Stimulated activated CD4-positive, alpha-beta T cell treated with anti-CD3 and anti-CD28 coated beads, Interleukin-15, amount 100 ng/mL, for 48 hours (primary cell): Measurements from ENCODE around the gene SPAG9.

Source experiments
- DNase-seq, 2 donors: peaks; one replicate each; pipeline ENCODE4 v3.0.0-alpha.2; 2020; ENCODE audit warnings: low read depth in 2 of 2

SPAG9 gene

DNA sequence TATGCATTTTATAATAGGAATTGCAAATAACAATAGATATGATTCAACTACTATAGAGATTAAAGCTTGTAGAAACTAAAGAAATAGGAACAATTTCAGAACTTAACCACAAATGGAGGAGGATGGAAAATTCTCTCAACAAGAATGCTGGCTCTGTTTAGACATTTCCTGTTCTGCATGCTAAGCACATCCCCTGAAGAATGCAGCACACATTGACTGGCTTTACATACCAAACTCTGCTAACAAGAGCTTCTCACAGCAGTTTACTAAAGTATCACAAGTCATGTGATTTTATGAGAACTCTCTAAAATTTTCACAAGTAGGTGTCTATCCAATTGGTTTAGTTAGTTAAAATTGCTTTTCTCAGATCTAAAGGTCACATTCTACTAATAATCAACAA lies 85.2 kb downstream of the SPAG9 start:
- DNase-seq = no peak

DNA sequence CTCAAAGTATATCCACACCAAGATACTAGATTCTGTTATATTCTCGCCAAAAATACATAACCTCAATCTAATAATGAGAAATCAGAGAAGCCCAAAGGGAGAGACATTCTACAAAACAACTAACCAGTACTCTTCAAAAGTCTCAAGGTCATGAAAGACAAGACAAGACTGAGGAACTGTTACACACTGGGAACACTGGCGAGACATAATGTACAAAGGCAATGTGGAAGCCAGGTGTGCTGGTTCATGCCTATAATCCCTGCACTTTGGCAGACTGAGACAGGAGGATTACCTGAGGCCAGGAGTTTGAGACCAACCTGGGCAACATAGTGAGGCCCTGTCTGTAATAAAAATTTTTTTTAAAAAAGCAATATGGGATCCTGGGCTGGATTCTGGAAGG lies 85.9 kb downstream of the SPAG9 start:
- DNase-seq = no peak

DNA sequence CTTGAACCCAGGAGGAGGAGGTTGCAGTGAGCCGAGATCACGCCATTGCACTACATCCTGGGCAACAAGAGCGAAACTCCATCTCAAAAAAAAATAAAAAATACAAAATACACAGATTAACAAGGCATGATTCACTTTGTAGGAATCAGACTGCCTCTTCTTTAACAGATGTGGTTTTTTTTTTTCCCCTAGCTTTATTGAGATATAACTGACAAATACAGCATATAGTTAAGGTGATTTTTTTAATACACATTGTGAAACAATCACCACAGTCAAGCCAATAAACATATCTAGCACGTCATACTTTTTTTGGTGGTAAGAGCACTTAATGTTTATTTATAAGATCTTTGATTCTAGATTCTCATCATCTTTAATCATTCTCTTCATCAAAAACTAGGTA lies 87.8 kb downstream of the SPAG9 start:
- no peak for DNase-seq

DNA sequence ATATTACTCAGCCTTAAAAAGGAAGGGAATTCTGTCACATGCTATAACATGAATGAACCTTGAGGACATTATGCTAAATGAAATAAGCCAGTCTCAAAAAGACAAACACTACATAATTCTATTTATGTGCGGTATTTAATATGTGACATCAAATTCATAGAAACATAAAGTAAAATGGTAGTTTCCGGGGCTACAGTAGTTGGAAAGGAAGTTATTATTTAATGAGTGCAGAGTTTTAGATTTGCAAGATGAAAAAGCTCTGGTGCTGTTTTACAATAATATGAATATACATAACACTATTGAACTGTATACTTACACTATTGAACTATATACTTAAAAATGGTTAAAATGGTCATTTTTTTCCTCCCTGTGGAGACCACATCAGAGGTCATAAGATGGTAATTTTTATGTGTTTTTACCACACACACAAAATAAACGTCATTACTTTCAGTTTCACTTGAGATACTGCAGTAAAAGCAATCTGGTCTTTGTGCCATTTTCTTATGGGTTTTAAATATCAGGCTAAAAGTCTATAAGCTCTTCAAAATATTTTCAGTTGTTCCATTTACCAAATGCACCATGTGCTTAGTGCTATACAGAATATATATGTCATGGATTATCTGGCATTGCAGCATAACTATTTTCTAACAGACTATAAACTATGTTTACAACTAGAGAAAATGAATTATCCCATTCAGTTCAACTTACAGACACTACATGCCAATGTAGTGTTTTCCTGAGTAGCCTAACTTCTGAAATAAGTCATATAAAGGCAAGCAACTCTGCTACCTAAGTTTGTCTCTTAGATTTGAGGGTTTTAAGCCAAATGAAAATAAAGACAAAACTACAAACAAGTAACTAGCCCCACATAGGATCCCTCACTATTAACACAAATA lies 90.9 kb downstream of the SPAG9 start:
- no peak for DNase-seq

DNA sequence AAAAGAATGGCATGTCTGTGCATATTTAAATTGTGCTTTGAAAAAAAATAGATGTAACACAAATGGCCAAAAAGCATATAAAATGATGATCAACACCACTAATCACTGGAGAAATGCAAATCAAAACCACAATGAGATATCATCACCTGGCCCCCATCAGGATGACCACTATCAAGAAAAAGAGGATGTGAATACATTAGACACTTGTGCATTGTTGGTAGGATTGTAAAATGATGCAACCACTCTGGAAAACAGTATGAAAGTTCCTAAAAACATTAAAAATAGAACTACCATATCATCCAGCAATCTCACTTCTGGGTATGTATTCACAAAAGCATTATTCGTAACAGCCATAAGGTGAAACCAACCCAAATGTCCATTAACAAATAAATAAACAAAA lies 91.5 kb downstream of the SPAG9 start:
- DNase-seq = no peak

DNA sequence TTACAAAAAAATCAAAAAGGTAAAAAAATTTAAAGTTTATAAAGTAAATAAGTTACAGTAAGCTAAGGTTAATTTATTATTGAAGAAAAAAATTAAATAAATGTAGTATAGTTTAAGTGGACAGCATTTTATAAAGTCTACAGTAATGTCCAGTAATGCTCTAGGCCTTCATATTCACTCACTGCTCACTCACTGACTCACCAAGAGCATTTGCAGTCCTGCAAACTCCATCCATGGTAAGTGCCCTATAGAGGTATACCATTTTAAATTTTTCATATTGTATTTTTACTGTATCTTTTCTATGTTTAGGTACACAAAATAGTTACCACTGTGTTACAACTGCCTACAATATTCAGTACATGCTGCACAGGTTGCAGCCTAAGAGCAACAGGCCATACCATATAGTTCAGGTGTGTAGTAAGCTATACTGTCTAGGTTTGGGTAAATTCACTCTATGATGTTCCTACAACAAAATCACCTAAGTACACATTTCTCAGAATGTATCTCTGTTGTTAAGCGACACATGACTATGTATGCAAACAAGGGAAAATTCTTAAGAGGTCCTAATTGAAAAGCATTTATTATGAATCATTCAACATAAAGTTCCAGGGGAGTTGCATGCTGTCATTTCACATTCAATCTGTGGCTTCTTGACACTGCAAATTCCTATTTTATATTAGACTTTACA lies 92.3 kb downstream of the SPAG9 start:
- no peak for DNase-seq

DNA sequence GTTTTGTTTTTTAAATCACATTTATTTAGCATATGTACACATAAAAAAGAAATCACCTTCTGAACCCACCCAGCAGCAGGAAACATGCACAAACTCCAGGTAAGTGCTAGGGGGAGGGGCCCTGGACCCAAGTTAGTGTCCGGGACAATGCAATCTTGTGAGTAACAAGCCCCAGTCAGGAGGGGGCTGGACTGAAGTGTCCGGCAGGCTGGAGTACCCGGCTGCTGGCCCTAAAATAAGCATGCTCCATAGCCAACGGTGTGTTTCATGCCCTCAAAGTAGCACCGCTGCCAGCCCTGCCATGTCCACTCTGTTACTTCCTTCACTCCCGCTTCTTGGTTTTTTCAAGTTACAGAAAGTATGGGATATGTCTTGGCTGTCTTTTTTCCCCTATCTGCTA lies 102.1 kb downstream of the SPAG9 start:
- DNase-seq = no peak

DNA sequence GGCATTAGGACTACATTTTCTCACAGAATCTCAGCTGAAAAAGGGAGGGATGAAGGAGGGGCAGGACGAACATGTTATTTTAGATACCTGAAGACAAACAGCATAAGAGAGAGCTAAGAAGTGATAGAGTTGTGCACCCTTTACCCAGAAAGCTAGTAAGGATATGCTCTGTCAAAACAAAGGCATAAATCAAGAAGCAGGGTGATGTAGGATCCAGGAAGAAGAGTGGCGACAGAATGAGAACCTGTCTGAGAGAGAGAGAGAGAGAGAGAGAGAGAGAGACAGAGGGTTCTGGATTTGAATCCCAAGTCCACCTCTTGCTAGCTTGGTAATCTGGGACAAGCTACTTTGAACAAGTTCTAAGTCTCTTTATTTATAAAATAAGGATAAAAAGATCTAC lies 103.4 kb downstream of the SPAG9 start:
- DNase-seq = no peak

DNA sequence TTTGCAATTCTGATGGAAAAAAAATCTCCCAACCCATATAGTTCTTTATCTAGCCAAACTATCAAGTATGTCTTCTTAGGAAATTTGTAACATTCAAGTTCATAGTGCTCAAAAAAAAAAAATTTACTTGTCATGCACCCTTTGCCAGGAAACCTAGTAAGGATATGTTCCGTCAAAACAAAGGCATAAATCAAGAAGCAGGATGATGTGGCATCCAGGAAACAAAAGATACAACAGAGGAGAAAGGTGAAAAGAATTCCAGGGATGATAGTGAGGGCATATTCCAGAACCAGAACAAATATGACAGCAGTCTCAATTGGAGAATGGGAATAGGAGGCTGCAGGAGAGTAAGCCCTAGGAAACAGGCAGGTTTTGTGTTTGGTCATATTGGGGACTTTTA lies 104.6 kb downstream of the SPAG9 start:
- DNase-seq = no peak

DNA sequence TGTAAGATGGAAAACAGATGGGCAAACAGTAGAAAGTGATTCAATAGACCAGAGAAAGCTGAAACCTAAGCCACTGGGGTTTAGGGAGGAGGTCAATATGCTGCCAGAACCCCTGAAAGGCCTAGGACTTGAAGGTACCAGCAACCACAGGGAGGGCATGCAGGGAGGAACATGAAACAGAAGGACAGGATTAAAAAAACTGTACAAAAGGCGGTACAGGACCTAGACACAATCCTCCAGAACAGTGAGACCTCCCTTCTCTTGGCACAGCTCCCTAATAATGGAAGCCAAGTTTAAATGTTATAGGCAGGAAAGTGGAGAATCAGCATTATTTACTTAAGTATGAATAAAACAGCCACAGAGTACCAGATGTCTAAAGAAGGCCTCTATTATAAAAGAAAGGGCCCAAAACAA lies 105.5 kb downstream of the SPAG9 start:
- DNase-seq = no peak

DNA sequence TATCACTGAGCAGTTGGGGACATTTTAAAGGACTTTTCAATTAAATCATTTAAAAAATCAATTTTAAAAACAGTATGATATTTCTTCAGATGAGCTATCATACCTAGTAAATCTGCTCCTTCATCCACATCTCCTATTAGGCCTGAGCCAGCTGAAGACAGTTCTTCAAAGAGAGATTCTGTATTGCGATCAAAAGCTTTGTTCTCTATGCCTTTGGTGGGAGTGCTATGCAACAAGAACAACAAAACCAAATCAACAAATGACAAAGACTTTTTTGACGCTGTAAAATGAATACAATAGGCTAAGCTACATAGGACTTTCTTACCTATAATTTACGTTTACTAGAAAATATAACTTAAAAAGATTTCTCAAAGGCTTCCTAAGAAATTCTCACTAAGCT lies 106.5 kb downstream of the SPAG9 start:
- DNase-seq = no peak

DNA sequence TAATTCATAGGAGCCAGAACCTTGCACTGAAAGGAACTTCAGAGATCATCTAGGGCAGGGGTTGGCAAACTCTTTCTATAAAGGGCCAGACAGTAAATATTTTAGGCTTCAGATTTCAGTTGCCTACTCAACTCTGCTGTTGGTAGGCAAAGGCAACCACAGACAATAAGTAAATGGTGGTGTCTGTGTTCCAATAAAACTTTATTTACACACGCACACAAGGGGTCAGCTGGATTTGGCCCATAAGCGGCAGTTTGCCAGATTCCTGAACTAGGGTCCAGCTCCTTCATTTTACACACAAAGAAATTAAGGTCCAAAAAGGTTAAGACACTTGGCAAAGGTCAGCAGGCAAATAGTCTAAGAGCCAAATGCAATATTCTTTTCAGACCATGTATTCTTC lies 107.3 kb downstream of the SPAG9 start:
- DNase-seq = no peak

DNA sequence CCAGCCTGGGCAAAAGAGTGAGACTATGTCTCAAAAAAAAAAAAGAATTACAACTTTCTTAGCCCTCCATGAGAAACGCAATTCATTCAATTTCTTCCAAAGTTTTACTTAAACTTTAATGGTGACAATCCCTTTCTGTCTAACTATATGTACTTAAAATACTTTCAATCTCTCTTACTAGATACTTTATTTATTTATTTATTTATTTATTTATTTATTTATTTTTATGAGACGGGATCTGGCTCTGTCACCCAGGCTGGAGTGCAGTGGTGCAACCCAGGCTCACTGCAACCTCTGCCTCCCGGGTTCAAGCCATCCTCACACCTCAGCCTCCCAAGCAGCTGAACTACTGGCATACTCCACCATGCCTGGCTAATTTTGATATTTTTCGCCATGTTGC lies 108.1 kb downstream of the SPAG9 start:
- no peak for DNase-seq

DNA sequence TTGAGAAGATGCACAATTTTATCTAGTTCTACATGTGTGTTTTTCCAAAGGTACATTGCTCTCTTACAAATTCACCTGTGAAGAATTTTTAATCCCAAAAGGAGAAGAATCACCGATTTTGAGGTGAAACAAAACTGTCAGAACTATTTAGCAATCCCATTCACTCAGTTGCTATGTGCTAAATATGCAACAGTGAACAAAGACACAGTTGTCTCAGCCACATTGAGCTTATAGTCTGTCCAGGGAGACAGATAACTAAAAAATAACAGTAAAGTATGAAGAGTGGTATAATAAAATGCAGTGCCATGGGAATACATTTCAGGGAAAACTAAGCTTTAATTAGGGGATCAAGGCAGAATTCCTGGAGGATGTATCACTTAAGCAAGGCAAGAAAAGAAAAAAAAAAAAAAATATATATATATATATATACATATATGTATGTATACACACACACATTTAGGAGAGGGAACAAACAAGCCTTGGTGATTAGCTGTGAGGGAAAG lies 110.4 kb downstream of the SPAG9 start:
- DNase-seq = no peak

DNA sequence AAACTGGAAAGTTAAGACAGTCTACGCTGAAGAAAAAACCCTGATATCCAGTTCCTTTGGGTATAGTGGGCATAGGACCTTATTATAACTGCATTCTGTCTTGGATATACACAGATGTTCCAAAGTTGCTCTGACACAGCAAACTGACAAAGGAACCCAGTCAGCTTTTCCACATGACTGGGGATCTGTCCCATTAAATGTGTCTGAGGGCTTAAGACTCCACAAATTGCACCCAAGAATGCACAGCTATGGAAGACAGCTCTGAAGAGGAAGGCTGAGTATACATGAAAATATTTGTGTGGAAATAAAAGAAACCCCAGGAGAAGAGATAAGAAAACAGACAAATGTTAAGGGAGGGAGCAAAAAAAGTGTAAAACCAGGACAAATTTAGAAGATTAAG lies 114.1 kb downstream of the SPAG9 start:
- DNase-seq = no peak

DNA sequence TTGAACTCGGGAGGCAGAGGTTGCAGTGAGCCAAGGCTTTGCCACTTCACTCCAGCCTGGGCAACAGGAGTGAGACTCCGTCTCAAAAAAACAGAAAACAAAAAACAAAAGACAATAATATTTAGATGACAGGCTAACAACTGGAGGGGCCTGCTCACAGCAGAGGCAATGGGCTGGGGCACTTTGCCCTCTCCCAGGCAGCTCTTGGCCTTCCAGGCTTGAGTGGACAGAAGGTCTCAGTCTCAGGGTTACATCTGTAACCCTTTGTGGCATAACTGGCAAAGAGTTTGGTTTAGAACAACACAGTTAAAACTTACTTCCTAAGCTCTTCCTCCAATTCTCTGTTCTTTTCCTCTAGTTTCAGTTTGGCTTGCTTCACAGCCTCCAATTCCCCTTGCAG lies 114.9 kb downstream of the SPAG9 start:
- DNase-seq = no peak

DNA sequence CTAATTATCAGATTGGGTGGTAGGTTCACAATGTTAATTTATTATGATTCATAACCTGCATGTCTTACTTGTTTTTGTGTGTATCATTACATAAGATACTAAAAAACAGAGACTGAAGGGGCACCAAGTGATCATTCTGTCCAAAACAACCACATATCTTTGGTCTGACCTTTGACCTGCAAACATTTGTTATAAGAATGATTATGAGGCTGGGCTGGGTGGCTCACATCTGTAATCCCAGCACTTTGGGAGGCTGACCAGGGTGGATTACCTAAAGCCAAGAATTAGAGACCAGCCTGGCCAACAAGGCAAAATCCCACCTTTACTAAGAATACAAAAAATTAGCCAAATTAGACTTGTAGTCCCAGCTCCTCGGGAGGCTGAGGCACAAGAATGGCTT lies 116.4 kb downstream of the SPAG9 start:
- DNase-seq = no peak

DNA sequence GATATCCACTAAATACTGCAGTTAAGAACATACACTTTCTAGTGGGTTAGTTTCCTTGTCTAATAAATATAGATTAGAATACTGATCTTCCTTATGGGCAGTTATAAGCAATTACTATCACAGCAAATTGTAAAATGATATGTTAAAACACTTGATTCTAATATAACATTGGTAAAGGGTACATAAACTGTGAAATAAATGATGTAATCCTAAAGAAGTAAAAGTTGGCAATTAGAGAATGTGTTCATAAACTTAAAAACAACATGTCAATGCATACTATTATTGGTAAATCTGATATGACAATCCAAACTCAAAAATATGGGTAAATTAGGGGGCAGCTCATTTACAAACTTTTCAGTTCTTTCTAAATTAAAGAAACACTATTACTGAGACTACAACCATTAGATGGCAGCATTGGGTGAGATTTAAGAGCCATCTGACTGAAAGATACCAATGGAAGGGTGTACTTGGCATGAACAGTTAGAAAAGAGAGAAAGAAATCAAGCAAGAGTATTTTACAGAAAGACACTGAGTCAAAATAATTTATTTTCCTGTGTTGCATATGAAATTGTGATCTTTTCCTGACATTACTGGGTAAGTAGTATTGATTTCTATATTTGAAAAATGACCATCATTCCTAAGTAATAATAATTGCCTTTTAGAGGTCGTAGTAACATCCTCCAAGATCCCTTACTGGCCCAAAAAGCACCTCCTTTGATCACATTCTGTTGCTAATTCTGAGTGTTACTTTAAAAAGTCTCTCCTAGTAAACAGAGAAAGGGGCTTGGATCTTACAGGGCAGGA lies 119.6 kb downstream of the SPAG9 start:
- no peak for DNase-seq

DNA sequence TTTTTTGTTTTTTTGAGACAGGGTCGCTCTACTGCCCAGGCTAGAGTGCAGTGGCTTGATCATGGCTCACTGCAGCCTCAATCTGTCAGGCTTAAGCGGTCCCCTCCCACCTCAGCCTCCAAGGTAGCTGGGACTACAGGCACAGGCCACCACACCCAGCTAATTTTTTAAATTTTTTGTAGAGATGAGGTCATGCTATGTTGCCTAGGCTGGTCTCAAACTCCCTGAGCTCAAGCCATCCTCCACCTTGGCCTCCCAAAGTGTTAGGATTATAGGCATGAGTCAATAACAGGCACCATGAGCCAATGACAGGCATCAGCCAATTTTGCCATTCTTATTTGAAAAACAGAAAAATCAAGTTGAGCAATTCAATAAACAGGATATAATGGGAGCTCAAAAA lies 125.0 kb downstream of the SPAG9 start:
- no peak for DNase-seq

DNA sequence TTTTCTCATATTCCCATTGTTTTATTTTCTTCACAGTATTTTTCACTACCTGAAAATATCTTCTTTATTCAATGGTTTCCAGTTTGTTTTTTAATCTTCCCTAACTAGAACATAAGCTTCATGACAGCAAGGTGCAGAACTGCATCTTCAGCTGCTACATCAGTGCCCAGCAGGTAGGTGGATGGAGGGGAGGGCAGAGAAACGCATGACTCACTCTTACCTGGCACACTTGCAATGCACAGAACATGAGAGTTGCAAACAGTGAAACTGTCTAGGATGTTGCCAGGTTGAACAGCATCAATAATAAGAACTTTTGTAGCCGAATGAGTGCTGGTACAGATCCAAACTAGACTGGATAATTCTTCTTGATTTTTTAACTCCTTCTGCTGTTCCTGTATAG lies 127.1 kb downstream of the SPAG9 start:
- no peak for DNase-seq

DNA sequence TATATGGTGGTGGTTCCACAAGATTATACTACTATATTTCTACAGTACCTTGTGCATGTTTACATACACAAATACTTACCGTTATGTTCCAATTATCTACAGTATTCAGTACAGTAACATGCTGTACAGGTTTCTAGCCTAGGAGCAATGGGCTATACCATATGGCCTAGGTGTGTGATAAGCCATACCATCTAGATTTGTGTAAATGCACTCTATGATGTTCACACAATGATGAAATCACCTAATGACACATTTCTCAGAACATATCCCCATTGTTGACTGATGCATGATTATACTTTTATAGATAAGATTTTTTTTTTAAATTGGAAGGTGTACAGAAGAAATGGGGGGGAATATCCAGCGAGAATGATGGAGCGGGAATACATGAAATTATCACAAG lies 131.5 kb downstream of the SPAG9 start:
- no peak for DNase-seq

DNA sequence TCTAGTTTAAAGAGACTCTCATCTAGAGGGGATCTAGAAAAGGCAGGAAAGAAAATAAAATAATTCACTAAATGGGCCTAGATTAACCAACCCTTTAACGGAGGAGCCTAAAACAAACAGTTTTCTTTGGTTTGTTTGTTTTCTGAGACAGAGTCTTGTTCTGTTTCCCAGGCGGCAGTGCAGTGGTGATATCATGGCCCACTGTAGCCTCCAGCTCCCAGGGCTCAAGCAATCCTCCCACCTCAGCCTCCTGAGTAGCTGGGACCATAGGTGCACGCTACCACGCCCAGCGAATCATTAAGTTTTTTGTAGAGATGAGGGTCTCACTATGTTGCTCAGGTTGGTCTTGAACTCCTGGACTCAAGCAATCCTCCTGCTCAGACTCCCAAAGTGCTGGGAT lies 132.2 kb downstream of the SPAG9 start:
- DNase-seq = no peak
